IMR-90 (cell line): ENCODE data around the gene EML6. TPM values are rescaled to one million over a fixed set of nuclear protein-coding genes. Genes with fewer than 3 reads are reported as not detected.

ENCODE experiments used
- ATAC-seq: fragments of 200-7000 bp; cut with Tn5 transposase; 2 replicates; pipeline ENCODE4 v1.9.1; 2020; ENCODE audit warnings: low read depth, mild to moderate bottlenecking, moderate library complexity
- BruUV-seq: library from RNA; stranded (reverse); fragments of 400-500 nt; replicated peaks from 2 replicates; lab custom pipeline; 2021; lab: Mats Ljungman, UMichigan
- CTCF ChIA-PET: fragments of 300-600 bp; formaldehyde crosslinking; extraction: SDS; loops from one replicate; lab custom pipeline; 2021; ENCODE audit warnings: antibody characterized with exemption; lab: Yijun Ruan, JAX
- POLR2A ChIA-PET: fragments of 300-600 bp; sonication (Branson Sonifier 250); formaldehyde crosslinking; loops from one replicate; lab custom pipeline; 2022; ENCODE audit warnings: antibody characterized with exemption; ENCODE audit not compliant: unreplicated experiment; lab: Charles Lee
- DNase-seq: peaks from one replicate; pipeline ENCODE4 v3.0.0; 2013
- H2AFZ ChIP-seq: replicated peaks from 2 replicates; pipeline ENCODE3; 2013; ENCODE audit warnings: low read length, mild to moderate bottlenecking; ENCODE audit not compliant: poor library complexity
- H2AK5ac ChIP-seq: 2 replicates; pipeline ENCODE4 v1.6.1; 2013; ENCODE audit warnings: low read depth, low read length, inconsistent platforms
- H2AK9ac ChIP-seq: replicated peaks from 2 replicates; pipeline ENCODE3; 2013; ENCODE audit warnings: mild to moderate bottlenecking, low read depth, low read length, moderate library complexity; ENCODE audit not compliant: poor library complexity
- H2BK120ac ChIP-seq: 2 replicates; pipeline ENCODE4 v1.6.1; 2013; ENCODE audit warnings: low read depth, low read length, inconsistent platforms
- H2BK15ac ChIP-seq: 3 replicates; pipeline ENCODE4 v1.6.1; 2013; ENCODE audit warnings: low read depth, low read length, inconsistent platforms
- H2BK20ac ChIP-seq: 2 replicates; pipeline ENCODE4 v1.6.1; 2013; ENCODE audit warnings: low read depth, mild to moderate bottlenecking, inconsistent platforms, low read length, moderate library complexity
- H2BK5ac ChIP-seq: 2 replicates; pipeline ENCODE4 v1.6.1; 2013; ENCODE audit warnings: mild to moderate bottlenecking, low read depth, low read length, inconsistent platforms; ENCODE audit not compliant: poor library complexity, severe bottlenecking
- H3K14ac ChIP-seq: replicated peaks from 2 replicates; pipeline ENCODE4 v1.6.1; 2013; ENCODE audit warnings: low read depth, low read length, inconsistent platforms
- H3K18ac ChIP-seq: 2 replicates; pipeline ENCODE4 v1.6.1; 2013; ENCODE audit warnings: low read depth, low read length, control low read depth
- H3K23ac ChIP-seq: 2 replicates; pipeline ENCODE4 v1.6.1; 2013; ENCODE audit warnings: low read depth, low read length, inconsistent platforms
- H3K27ac ChIP-seq: 2 replicates; pipeline ENCODE4 v1.5.1; 2013; ENCODE audit warnings: mild to moderate bottlenecking, control low read depth, low read length; ENCODE audit not compliant: insufficient read depth
- H3K27me3 ChIP-seq: 2 replicates; pipeline ENCODE4 v1.6.1; 2013; ENCODE audit warnings: low read length; ENCODE audit not compliant: control insufficient read depth, insufficient read depth
- H3K36me3 ChIP-seq: 2 replicates; pipeline ENCODE4 v1.6.1; 2013; ENCODE audit warnings: low read length, mixed read lengths; ENCODE audit not compliant: control insufficient read depth, insufficient read depth
- H3K4ac ChIP-seq: 2 replicates; pipeline ENCODE4 v1.6.1; 2013; ENCODE audit warnings: low read depth, low read length, inconsistent platforms
- H3K4me1 ChIP-seq: 2 replicates; pipeline ENCODE4 v1.6.1; 2013; ENCODE audit warnings: low read length, mixed read lengths; ENCODE audit not compliant: control insufficient read depth, insufficient read depth
- H3K4me2 ChIP-seq: 2 replicates; pipeline ENCODE4 v1.6.1; 2013; ENCODE audit warnings: low read depth, mild to moderate bottlenecking, control low read depth, low read length, moderate library complexity
- H3K4me3 ChIP-seq: 2 replicates; pipeline ENCODE4 v1.5.1; 2013; ENCODE audit warnings: low read depth, mild to moderate bottlenecking, control low read depth, low read length, moderate library complexity; ENCODE audit not compliant: insufficient read depth
- H3K56ac ChIP-seq: 2 replicates; pipeline ENCODE4 v1.6.1; 2013; ENCODE audit warnings: low read length, inconsistent platforms; ENCODE audit not compliant: insufficient read depth; ENCODE audit errors: extremely low read depth
- H3K79me1 ChIP-seq, 2 experiments: 2 replicates each; pipeline ENCODE4 v1.6.1; 2013; ENCODE audit warnings: low read length in 2 of 2, inconsistent platforms in 1 of 2, low read depth in 1 of 2
- H3K9ac ChIP-seq: 2 replicates; pipeline ENCODE4 v1.6.1; 2013; ENCODE audit warnings: low read depth, low read length, control low read depth
- H3K9me1 ChIP-seq: 2 replicates; pipeline ENCODE4 v1.6.1; 2013; ENCODE audit warnings: low read length, inconsistent platforms; ENCODE audit not compliant: insufficient read depth
- H3K9me3 ChIP-seq: 2 replicates; pipeline ENCODE4 v1.6.1; 2013; ENCODE audit warnings: low read length; ENCODE audit not compliant: control insufficient read depth, insufficient read depth
- H4K20me1 ChIP-seq: 2 replicates; pipeline ENCODE4 v1.6.1; 2013; ENCODE audit warnings: low read length, inconsistent platforms; ENCODE audit not compliant: insufficient read depth
- H4K5ac ChIP-seq: 2 replicates; pipeline ENCODE4 v1.6.1; 2013; ENCODE audit warnings: mild to moderate bottlenecking, low read depth, low read length, control low read depth
- H4K8ac ChIP-seq, 2 experiments: 2 replicates each; pipeline ENCODE4 v1.6.1; 2013; ENCODE audit warnings: low read depth in 2 of 2, low read length in 2 of 2, control low read depth in 1 of 2, inconsistent platforms in 1 of 2
- H4K91ac ChIP-seq: 2 replicates; pipeline ENCODE4 v1.6.1; 2013; ENCODE audit warnings: low read depth, low read length, inconsistent platforms; ENCODE audit not compliant: insufficient read depth
- BHLHE40 ChIP-seq: fragments of 150-350 bp; IDR thresholded peaks from 2 replicates; pipeline ENCODE4 v1.6.1; 2016; ENCODE audit warnings: mild to moderate bottlenecking, low read depth, low read length
- CEBPB ChIP-seq: IDR thresholded peaks from 2 replicates; pipeline ENCODE4 v1.6.1; 2012; ENCODE audit warnings: low read depth, low read length, improper control_type of control experiment
- CHD1 ChIP-seq: IDR thresholded peaks from 2 replicates; pipeline ENCODE4 v1.6.1; 2012; ENCODE audit warnings: low read depth, low read length, improper control_type of control experiment
- CTCF ChIP-seq: conservative IDR thresholded peaks from 2 replicates; pipeline ENCODE4 v1.5.1; 2012; ENCODE audit warnings: mild to moderate bottlenecking, low read depth, low read length, improper control_type of control experiment
- ELK1 ChIP-seq: fragments of 150-350 bp; IDR thresholded peaks from 2 replicates; pipeline ENCODE4 v1.6.1; 2016; ENCODE audit warnings: low read depth, mild to moderate bottlenecking, low read length, moderate library complexity, borderline replicate concordance
- FOS ChIP-seq: fragments of 150-350 bp; IDR thresholded peaks from 2 replicates; pipeline ENCODE4 v1.6.1; 2016; ENCODE audit warnings: low read depth, low read length
- MAFK ChIP-seq: IDR thresholded peaks from 2 replicates; pipeline ENCODE4 v1.6.1; 2012; ENCODE audit warnings: low read depth, low read length, improper control_type of control experiment
- MAZ ChIP-seq: IDR thresholded peaks from 2 replicates; pipeline ENCODE4 v1.6.1; 2012; ENCODE audit warnings: low read depth, mild to moderate bottlenecking, low read length, improper control_type of control experiment, moderate library complexity, borderline replicate concordance
- MXI1 ChIP-seq: IDR thresholded peaks from 2 replicates; pipeline ENCODE4 v1.6.1; 2012; ENCODE audit warnings: low read depth, mild to moderate bottlenecking, low read length, moderate library complexity, borderline replicate concordance
- NFE2L2 ChIP-seq: fragments of 150-350 bp; IDR thresholded peaks from 2 replicates; pipeline ENCODE4 v1.6.1; 2016; ENCODE audit warnings: low read depth, mild to moderate bottlenecking, low read length
- POLR2A ChIP-seq: IDR thresholded peaks from 2 replicates; pipeline ENCODE4 v1.6.1; 2012; ENCODE audit warnings: mild to moderate bottlenecking, low read depth, low read length
- RAD21 ChIP-seq: IDR thresholded peaks from 2 replicates; pipeline ENCODE4 v1.6.1; 2012; ENCODE audit warnings: low read length, improper control_type of control experiment
- RCOR1 ChIP-seq: IDR thresholded peaks from 2 replicates; pipeline ENCODE4 v1.6.1; 2012; ENCODE audit warnings: mild to moderate bottlenecking, low read length, improper control_type of control experiment; ENCODE audit not compliant: insufficient replicate concordance
- RFX5 ChIP-seq: IDR thresholded peaks from 2 replicates; pipeline ENCODE4 v1.8.0; 2012; ENCODE audit warnings: low read depth, mild to moderate bottlenecking, low read length, moderate library complexity
- SMC3 ChIP-seq: fragments of 150-350 bp; IDR thresholded peaks from 2 replicates; pipeline ENCODE4 v1.6.1; 2016; ENCODE audit warnings: low read depth, mild to moderate bottlenecking, antibody characterized with exemption, low read length, moderate library complexity
- USF2 ChIP-seq: fragments of 150-350 bp; IDR thresholded peaks from 2 replicates; pipeline ENCODE4 v1.6.1; 2017; ENCODE audit warnings: mild to moderate bottlenecking, antibody characterized with exemption, low read length, low read depth
- WGBS, 2 experiments: methylation state at CpG; one replicate each; pipeline versions ENCODE4 v1.1.5 to v1.1.7; 2013; ENCODE audit warnings: missing lambda C conversion rate in 2 of 2; ENCODE audit not compliant: insufficient read length in 1 of 2; ENCODE audit errors: extremely low coverage in 2 of 2; 5-methylcytosine and 5-hydroxymethylcytosine counted together
- dilution Hi-C: fragments of 300-500 bp; cut with HindIII; formaldehyde crosslinking; loops from one replicate; pipeline ENCODE4 v1.14.3; 2018; ENCODE audit warnings: low sequenced_read_pairs; ENCODE audit not compliant: unreplicated experiment
- in situ Hi-C: fragments of 300-500 bp; cut with MboI; formaldehyde crosslinking; loops from 3 replicates; pipeline ENCODE4 v1.14.3; 2019; ENCODE audit warnings: low sequenced_read_pairs, inconsistent platforms, mixed read lengths
- intact Hi-C: fragments of 100-400 bp; cut with micrococcal nuclease; formaldehyde crosslinking; loops from 2 replicates; pipeline ENCODE4 v1.10.0; 2022
- polyA plus RNA-seq, 3 experiments: library from polyadenylated mRNA; depleted of rRNA; stranded (reverse); fragments of >200 nt; gene quantifications; 2 replicates each; pipeline ENCODE4 v1.2.3, GENCODE V29; 2012; ENCODE audit warnings: low replicate concordance in 1 of 3
- total RNA-seq: library from RNA; depleted of rRNA; stranded (reverse); fragments of >200 nt; gene quantifications from 2 replicates; pipeline ENCODE4 v1.2.3, GENCODE V29; 2012

EML6 gene
- total and polyA plus RNA-seq, 2 of the 4 experiments (the other 2 are of a cell fraction), result 0.18 to 0.19 TPM

GRCh38 chr2:54789878-54790277 is 66.4 kb downstream of the EML6 start:
- dilution Hi-C loops, result no loop called here
- Histone ChIP-seq H2AFZ (no peak overlapping the region), H4K20me1 (no peaks in the 10 kb centered on the region), H2AK9ac (no peak overlapping the region), H2AK5ac (no peak overlapping the region), H3K56ac (no peak overlapping the region), H4K5ac (no peak overlapping the region), H3K4me3 (no peak overlapping the region), H3K9me1 (no peaks in the 10 kb centered on the region), H3K4ac (no peak overlapping the region), H3K27ac (no peak overlapping the region), H3K27me3 (peaks cover 13% of the 10 kb centered on the region), H2BK20ac (no peak overlapping the region), H2BK120ac (no peak overlapping the region), H3K4me1 (no peaks in the 10 kb centered on the region), H3K79me1 (no peaks in the 10 kb centered on the region), H3K9ac (no peak overlapping the region), H3K23ac (no peak overlapping the region), H3K18ac (no peak overlapping the region), H3K14ac (no peak overlapping the region), H3K36me3 (no peaks in the 10 kb centered on the region), H2BK15ac (no peak overlapping the region), H3K4me2 (no peak overlapping the region), H4K8ac (no peak overlapping the region), H2BK5ac (no peak overlapping the region), H3K9me3 (no peaks in the 10 kb centered on the region), H4K91ac (no peak overlapping the region)
- no peak for DNase-seq
- no peak for ATAC-seq
- in situ Hi-C loops, result no loop called here
- ChIA-PET POLR2A (no interaction called here), CTCF (no interaction called here)
- no CpG with 5 or more reads among the region's 2 CpGs for WGBS, 2 experiments
- BruUV-seq, result no TSS peak
- TF ChIP-seq SMC3, result no peak
- TF ChIP-seq CTCF, result no peak
- TF ChIP-seq ELK1, result no peak
- TF ChIP-seq MAZ, result no peak
- no peak for TF ChIP-seq POLR2A
- TF ChIP-seq RAD21, result no peak
- no peak for TF ChIP-seq MXI1
- TF ChIP-seq RFX5, result no peak
- no peak; the same call in 1 of the 2 replicates for TF ChIP-seq MAFK
- no peak for TF ChIP-seq NFE2L2
- TF ChIP-seq CEBPB, result no peak
- no peak for TF ChIP-seq RCOR1
- no peak for TF ChIP-seq CHD1
- no peak for TF ChIP-seq USF2
- no peak for TF ChIP-seq BHLHE40
- TF ChIP-seq FOS, result no peak
- intact Hi-C loops, result no loop called here
